GM21825 (cell line): Measurements from ENCODE around the gene NBDY.
A peak's percentile ranks its signal among the peaks of the same experiment; 100 is the strongest.
"Not testable (repeated sequence)": the region's sequence is repeated elsewhere in the genome, so short reads cannot be mapped to it uniquely, and the experiment has no call there.

ENCODE experiments used
- ATAC-seq: cut with Tn5 transposase; IDR thresholded peaks from one replicate; pipeline ENCODE4 v1.9.1; 2021; ENCODE audit warnings: mild to moderate bottlenecking, moderate library complexity; ENCODE audit not compliant: unreplicated experiment

The NBDY gene, protein sequence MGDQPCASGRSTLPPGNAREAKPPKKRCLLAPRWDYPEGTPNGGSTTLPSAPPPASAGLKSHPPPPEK

GRCh38 chrX:56729152-56729850, at the start of gene NBDY:
NBDY (plus strand) TSS chrX:56729243; CDS start chrX:56729354, 111 bp downstream.
- ATAC-seq: peak; percentile 72

DNA sequence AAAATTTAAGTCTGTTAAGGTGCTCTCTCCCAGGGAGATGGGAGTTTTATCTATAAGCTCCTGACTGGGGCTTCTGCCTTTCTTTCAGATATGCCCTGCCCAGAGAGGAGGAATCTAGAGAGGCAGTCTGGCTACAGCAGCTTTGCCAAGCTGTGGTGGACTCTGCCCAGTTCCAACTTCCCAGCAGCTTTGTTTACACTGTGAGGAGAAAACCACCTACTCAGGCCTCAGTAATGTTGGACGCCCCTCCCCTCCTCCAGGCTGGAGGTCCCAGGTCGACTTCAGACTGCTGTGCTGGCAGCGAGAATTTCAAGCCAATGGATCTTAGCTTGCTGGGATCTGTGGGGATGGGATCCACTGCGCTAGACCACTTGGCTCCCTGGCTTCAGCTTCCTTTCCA, 24.5 kb upstream of the NBDY start:
- ATAC-seq: not testable (repeated sequence)

DNA sequence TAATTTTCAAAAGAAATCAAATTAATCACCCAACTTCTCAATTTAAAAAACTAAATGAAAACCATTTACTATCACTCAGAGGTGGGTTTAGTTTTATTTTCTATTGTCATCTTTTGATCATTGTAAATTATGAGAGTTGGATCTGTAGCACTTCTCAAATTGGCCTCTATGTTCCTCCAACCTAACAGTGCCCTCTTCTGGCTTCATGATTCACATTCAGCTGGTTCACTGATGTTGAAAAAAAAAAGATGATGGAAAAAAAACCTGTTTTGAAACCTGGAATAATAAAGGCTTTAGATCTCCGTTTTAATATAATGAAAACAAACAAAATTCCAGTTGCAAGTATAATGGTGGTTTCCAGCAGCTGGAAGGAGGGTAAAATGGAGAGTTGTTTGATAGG, 2.4 kb upstream of the NBDY start:
- no peak for ATAC-seq

GRCh38 chrX:56727531-56727930, 1.5 kb upstream of the NBDY start:
- no peak for ATAC-seq

DNA sequence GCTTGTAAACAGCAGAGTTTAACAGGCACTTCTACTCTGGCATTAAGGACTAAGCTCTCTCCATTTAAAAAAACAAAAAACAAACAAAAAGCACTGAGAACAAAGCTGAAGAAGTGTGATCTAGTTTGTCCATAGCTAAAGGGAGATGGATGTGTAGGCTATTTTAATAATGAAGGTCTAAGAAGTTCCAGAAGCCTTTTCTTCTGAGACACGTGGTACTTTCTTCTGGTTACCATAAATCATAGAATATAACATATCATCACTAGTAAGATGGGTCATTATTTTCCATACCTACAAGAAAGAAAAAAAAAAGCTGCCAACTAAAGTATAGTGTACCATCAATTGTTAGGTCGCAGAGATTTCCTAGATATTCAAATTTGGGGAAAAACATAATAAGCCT, 722 bp upstream of the NBDY start:
- no peak for ATAC-seq

DNA sequence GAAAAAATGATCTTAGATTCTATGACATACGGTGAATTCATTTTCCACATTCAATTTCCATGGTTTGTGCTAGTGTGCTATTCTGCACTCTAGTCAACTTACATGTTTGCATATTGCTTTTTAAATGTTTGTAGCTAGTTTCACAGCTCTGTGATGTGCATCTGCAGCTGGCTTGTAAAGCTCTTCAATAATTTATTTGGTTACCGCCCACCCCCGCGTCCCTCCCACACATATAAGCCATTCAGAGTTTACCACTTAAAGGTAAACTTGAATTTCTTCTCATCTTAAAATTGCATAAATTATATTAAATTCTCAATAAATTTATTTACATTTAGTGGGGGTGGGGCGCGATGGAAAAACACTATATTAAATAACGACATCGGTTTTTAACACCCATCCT, 291 bp upstream of the NBDY start:
- peak; percentile 31 for ATAC-seq

DNA sequence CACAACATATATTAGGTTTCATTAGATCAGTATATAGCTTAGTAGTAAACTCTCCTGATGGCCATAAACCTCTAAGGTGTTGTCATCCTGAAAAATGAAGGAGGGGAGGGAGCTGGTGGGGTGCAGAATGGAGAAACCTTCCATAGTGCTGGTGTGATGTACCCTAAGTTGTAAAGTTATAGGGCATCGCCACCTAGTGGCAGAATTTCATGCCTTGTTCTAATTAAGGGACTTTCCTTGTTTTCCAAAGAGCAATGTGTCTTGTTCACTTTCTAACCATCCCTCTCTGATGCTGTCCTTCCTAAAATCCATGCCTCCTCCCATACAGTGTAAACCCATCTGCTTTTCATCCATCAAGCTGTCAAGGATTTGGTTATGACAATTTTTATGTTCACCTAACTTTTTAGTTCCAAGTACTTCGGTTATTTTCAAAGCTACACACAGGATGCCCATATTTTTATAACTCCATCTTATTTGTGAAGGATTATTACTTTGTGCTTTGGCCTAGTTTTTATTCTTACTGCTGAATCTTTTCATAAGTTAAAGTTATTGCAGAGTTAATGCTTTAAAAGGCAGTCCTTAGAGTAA, 4.5 kb downstream of the NBDY start:
- ATAC-seq: no peak

DNA sequence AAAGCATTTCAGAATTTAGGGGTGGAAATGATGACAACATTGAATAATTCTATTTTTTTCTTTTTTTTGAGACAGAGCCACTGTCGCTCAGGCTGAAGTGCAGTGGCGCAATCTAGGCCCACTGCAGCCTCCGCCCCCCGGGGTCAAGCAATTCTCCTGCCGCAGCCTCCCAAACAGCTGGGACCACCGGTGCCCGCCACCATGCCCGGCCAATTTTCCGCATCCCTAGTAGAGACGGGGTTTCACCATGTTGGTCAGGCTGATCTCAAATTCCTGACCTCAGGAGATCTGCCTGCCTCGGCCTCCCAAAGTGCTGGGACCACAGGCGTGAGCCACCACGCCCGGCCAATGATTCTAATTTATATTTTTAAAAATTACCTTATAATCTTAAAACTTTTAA, 7.2 kb downstream of the NBDY start:
- ATAC-seq: no peak

DNA sequence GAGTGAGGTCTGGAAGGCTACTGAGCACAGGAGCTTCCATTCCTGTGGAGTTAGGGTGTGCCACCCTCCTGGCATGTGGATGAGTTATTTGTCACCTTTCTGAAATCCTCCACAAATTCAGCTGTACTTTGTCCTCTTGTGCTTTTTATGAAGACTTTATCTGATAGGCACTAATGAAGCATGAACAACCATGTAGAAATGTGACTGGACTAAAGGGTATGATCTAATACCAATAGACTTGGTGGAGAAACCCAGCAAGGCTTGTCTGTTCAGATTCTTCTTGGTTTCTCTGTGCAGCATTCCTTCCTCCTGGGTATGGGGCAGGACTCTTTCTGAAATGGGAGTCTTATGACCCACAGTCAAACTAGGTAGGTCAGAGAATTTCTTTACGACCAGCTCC, 9.6 kb downstream of the NBDY start:
- ATAC-seq: no peak

- ATAC-seq: no peak
Measured at GRCh38 chrX:56744996-56745395, 16.0 kb downstream of the NBDY start.

- ATAC-seq: no peak
Measured at GRCh38 chrX:56746996-56747395, 18.0 kb downstream of the NBDY start.

DNA sequence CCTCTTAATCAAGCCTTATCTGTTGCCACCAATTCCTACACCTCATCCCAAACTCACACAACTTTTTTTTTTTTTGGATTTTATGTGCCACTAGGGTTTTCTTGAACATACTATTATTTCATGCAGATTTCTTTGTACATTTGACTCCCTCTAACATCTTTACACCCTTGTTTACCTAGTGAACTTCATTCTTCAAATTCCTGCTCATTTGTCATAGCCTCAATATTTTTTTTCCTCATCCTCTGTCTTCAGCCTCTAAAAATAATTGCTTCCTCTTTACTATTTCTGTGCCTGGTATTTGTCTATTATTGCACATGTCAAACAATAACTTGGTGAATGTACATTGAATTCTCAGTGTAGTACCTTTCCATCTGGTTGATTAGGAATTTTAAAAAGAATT, 22.0 kb downstream of the NBDY start:
- ATAC-seq: no peak

GRCh38 chrX:56757327-56757726, 28.3 kb downstream of the NBDY start:
- ATAC-seq: no peak

- no peak for ATAC-seq
Measured at GRCh38 chrX:56758456-56758855, 29.4 kb downstream of the NBDY start.

DNA sequence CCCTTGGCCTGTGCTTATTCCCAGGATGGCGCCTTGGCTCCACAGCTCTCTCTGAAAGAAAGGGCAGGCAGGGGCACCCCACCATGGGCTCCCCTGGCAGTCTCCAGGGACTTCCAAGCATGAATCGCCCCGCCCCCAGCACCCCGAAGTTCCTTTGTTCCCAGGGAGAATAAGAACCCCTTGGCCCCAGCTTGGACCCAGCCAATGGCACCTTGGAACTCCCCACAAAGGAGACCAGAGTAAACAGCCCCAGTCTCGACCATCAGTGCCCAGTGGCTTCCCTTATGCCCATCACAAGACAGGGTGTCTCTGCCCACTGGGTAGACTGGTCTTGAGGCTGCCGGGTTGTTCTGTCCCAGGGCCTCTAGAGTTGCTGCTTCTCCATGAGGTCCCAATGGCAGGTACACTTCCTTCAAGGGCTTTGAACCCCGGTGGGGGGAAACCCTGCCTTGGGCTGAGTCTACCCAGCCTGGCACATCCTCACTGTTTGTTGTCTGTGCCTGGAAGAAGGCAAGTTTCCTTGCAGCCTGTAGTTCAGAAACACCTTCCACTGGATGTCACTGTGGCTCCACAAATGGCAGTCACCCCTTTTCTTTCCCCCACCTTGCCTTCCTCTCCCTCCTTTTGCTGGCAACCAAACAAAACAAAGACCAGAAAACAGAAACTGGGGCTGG, 30.8 kb downstream of the NBDY start:
- no peak for ATAC-seq

GRCh38 chrX:56760410-56761124, 31.5 kb downstream of the NBDY start:
- not testable (repeated sequence) for ATAC-seq

DNA sequence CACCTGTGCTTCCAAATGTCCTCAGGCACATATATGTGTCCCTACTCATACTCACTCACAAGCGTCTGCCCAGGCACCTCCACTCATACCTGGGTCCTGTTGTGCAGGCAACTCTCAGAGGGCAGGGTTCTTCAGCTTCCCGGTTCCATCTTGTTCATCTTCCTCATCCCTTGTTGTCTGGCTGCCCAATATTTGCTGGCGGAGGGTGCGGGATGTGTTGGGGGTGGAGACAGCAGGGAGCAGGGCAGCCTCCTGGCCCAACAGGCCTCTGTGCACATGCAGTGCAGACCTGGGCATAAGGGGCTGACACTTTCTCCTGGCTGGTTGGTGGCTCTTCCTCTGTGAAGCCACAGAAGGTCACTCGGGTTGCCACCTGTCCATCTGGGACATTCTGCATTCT, 32.1 kb downstream of the NBDY start:
- no peak for ATAC-seq

DNA sequence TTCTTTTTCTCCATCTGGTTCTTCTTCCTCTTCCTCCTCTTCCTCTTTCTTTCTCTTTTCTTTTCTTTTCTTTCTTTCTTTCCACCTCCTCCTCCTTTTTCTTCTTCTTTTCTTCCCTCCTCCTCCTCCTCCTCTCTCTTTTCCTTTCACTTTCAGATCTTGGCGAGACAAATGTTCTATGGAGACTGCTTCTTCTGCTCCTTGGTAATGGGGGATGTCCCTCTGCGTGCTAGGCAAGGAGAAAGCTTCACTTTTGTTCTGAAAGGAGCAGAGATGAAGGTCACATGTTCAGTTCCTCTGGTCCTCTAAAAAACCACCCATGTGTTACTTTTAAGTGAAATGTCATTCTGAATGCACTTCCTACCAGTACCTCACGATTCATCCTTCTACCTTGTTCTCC, 33.2 kb downstream of the NBDY start:
- peak; percentile 31 for ATAC-seq

DNA sequence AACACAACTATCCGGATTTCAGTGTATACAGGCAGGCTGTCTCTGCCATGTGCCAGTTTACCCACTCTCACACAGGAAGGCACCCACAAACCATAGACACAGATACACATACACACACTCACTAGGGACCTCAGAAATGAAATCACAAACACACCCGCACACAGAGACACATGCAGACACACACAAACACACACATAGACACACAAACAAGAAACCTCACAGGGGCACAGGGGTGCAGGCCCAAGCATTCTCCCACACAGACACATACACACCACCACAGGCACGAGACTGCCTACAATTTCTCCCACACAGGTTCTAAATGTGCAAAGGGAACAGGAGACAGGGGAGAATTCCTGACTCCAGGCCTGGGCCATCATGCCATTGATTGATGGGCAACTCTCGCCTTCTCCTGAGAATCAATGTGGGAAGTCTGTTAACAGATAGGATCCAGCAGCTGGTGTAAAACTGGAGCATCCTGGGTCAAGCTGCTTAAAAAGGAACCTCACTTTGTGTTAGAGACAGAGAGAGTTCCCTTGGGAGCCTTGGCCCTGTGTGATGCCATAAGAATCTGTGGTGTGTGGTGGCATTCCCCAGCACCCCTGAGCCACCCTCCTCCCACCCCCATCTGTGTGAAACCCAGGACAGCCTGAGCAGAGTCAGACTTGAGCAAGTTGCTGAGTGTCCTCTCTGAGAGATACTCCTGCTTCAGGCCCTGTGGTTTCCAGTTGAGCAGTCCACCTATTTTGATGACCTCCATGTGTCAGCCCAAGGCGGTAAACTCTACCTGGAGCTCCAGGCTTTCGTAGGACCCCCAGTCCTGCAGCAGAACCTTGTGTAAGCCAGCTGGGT, 33.9 kb downstream of the NBDY start:
- no peak for ATAC-seq

- ATAC-seq: no peak
Measured at GRCh38 chrX:56763556-56764152, 34.6 kb downstream of the NBDY start.
